ENCODE measurements around the gene RFTN1.

DNA sequence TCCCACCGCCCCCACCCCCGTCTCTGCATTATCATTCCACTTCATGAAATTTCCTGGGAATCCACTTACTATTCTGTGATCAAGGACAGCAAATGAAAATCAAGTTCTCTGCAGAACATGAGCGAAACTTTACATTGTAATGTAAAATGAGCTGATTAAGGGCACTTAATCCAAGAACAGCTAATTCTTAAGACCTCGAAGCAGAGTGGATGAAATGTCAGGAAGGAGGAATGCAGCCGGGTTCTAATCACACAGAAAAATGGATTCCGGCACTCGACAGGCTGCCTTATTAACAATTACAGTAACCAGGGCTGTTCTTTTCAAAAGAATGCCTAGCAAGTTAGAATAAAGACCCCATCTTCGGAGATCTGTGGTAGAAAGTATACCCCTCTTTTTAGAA lies 57.5 kb downstream of the RFTN1 start:
- TF ChIP-seq SUZ12 (IDR thresholded peaks at IDR 0.05) (no peak), SP1 (IDR thresholded peaks at IDR 0.05) (no peak)

All from HEK293T (cell line).